H1 (cell line): ENCODE measurements around the gene P3H2.

ENCODE experiments used
- EGR1 ChIP-seq: IDR thresholded peaks from 2 replicates; pipeline ENCODE4 v1.6.1; 2011; ENCODE audit warnings: low read depth, low read length, borderline replicate concordance
- EZH2 ChIP-seq: fragments of 200-600 bp; sonication (generic); IDR thresholded peaks from 2 replicates; pipeline ENCODE4 v1.7.1; 2012; ENCODE audit warnings: low read depth, mild to moderate bottlenecking, moderate library complexity, low read length, inconsistent platforms; ENCODE audit not compliant: severe bottlenecking
- GABPA ChIP-seq: IDR thresholded peaks from 2 replicates; pipeline ENCODE4 v1.6.1; 2011; ENCODE audit warnings: mild to moderate bottlenecking, low read length, moderate library complexity, borderline replicate concordance; ENCODE audit not compliant: insufficient read depth
- JUND ChIP-seq: IDR thresholded peaks from 2 replicates; pipeline ENCODE4 v1.6.1; 2011; ENCODE audit warnings: mild to moderate bottlenecking, improper control_type of control experiment, low read length
- MAFK ChIP-seq: IDR thresholded peaks from 2 replicates; pipeline ENCODE4 v1.6.1; 2012; ENCODE audit warnings: low read depth, mild to moderate bottlenecking, improper control_type of control experiment, low read length
- SIX5 ChIP-seq: IDR thresholded peaks from 2 replicates; pipeline ENCODE4 v1.6.1; 2011; ENCODE audit warnings: mild to moderate bottlenecking, low read depth, low read length
- TF ChIP-seq, protein P1 (sequence below), 3 experiments: IDR thresholded peaks; 1 replicate in 2 of 3; 2 replicates in 1 of 3; pipeline versions ENCODE4 v1.5.1 to v1.6.1; 2011; ENCODE audit warnings: low read length in 3 of 3, mild to moderate bottlenecking in 3 of 3, inconsistent platforms in 2 of 3, low read depth in 1 of 3, moderate library complexity in 1 of 3; ENCODE audit not compliant: insufficient read depth in 1 of 3; ENCODE audit errors: control extremely low read depth in 1 of 3
- TF ChIP-seq, protein P2 (sequence below): IDR thresholded peaks from 2 replicates; pipeline ENCODE4 v1.6.1; 2012; ENCODE audit warnings: low read length, inconsistent platforms

DNA sequence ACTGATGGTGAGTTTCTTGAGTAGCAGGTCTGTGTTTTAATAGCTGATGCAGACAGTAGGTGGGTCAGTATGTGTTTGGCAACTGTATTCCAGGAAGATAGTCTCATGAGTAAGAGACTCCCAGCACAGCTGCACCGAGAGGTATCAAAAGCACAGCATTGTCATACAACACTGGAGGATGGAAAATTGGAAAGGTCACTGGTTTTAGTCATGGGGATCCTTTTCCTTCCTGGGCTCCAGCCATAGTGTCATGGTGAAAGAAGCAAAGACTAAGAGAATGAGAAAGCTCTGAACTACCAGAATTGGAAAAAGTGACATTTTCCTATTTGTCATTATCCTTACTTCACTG, 61.5 kb downstream of the P3H2 start:
- no peak for TF ChIP-seq EGR1
- no peak for TF ChIP-seq SIX5
- TF ChIP-seq MAFK: no peak
- no peak for TF ChIP-seq EZH2
- TF ChIP-seq, protein P1, sequence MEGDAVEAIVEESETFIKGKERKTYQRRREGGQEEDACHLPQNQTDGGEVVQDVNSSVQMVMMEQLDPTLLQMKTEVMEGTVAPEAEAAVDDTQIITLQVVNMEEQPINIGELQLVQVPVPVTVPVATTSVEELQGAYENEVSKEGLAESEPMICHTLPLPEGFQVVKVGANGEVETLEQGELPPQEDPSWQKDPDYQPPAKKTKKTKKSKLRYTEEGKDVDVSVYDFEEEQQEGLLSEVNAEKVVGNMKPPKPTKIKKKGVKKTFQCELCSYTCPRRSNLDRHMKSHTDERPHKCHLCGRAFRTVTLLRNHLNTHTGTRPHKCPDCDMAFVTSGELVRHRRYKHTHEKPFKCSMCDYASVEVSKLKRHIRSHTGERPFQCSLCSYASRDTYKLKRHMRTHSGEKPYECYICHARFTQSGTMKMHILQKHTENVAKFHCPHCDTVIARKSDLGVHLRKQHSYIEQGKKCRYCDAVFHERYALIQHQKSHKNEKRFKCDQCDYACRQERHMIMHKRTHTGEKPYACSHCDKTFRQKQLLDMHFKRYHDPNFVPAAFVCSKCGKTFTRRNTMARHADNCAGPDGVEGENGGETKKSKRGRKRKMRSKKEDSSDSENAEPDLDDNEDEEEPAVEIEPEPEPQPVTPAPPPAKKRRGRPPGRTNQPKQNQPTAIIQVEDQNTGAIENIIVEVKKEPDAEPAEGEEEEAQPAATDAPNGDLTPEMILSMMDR (IDR thresholded peaks at IDR 0.05; ENCODE audit: control extremely low read depth in 1 of 3, insufficient read depth in 1 of 3, low read depth in 1 of 3, low read length in 3 of 3): no peak
- TF ChIP-seq, protein P2, sequence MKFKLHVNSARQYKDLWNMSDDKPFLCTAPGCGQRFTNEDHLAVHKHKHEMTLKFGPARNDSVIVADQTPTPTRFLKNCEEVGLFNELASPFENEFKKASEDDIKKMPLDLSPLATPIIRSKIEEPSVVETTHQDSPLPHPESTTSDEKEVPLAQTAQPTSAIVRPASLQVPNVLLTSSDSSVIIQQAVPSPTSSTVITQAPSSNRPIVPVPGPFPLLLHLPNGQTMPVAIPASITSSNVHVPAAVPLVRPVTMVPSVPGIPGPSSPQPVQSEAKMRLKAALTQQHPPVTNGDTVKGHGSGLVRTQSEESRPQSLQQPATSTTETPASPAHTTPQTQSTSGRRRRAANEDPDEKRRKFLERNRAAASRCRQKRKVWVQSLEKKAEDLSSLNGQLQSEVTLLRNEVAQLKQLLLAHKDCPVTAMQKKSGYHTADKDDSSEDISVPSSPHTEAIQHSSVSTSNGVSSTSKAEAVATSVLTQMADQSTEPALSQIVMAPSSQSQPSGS: no peak
- no peak for TF ChIP-seq GABPA
- no peak for TF ChIP-seq JUND
